B cell (primary cell): ENCODE data around the gene ZMYM2. TPM values are rescaled to one million over a fixed set of nuclear protein-coding genes. Genes with fewer than 3 reads are reported as not detected.

ENCODE experiments used
- ATAC-seq: fragments of 200-7000 bp; cut with Tn5 transposase; one replicate; pipeline ENCODE4 v1.10.0; 2021; ENCODE audit warnings: low read depth, mild to moderate bottlenecking, moderate number of reproducible peaks, moderate library complexity
- CTCF ChIA-PET: fragments of 350-600 bp; sonication (Branson Sonifier 250); formaldehyde crosslinking; loops from one replicate; lab custom pipeline; 2021; ENCODE audit warnings: antibody characterized with exemption, inconsistent platforms; lab: Charles Lee
- POLR2A ChIA-PET: fragments of 350-600 bp; sonication (Branson Sonifier 250); formaldehyde crosslinking; loops from one replicate; lab custom pipeline; 2021; ENCODE audit warnings: antibody characterized with exemption; lab: Charles Lee
- DNase-seq: peaks from one replicate; pipeline ENCODE4 v3.0.0; 2013
- H2AFZ ChIP-seq: 2 replicates; pipeline ENCODE4 v1.6.1; 2012; ENCODE audit warnings: mild to moderate bottlenecking, low read depth, low read length; ENCODE audit not compliant: insufficient read depth, poor library complexity, severe bottlenecking
- H3K27ac ChIP-seq, 2 donors: 1 replicate in 1 of 2; 2 replicates in 1 of 2; pipeline ENCODE4 v1.5.1; 2012 to 2013; ENCODE audit warnings: low read length in 2 of 2, mild to moderate bottlenecking in 2 of 2, moderate library complexity in 1 of 2
- H3K27me3 ChIP-seq, 4 experiments: fragments of 200-600 bp in 1 of 4; sonication (generic) in 1 of 4; replicated peaks in 1 of 4; 1 replicate in 2 of 4; 2 replicates in 2 of 4; pipeline versions ENCODE4 v1.6.1 to v1.7.0; 2013 to 2016; ENCODE audit warnings: low read length in 3 of 4, mild to moderate bottlenecking in 2 of 4, mixed read lengths in 1 of 4, moderate library complexity in 1 of 4; ENCODE audit not compliant: insufficient read depth in 4 of 4, control insufficient read depth in 3 of 4; ENCODE audit errors: control extremely low read depth in 1 of 4
- H3K36me3 ChIP-seq, 2 experiments: replicated peaks in 1 of 2; 1 replicate in 1 of 2; 2 replicates in 1 of 2; pipeline versions ENCODE4 v1.6.1 to v1.7.1; 2013; ENCODE audit warnings: low read length in 1 of 2; ENCODE audit not compliant: insufficient read depth in 2 of 2, control insufficient read depth in 1 of 2; ENCODE audit errors: control extremely low read depth in 1 of 2, extremely low read depth in 1 of 2
- H3K4me1 ChIP-seq, 2 donors: fragments of 200-600 bp in 1 of 2; sonication (generic) in 1 of 2; 1 replicate in 1 of 2; 2 replicates in 1 of 2; pipeline versions ENCODE4 v1.5.1 to v1.6.1; 2013 to 2017; ENCODE audit warnings: low read length in 2 of 2; ENCODE audit not compliant: control insufficient read depth in 2 of 2, insufficient read depth in 2 of 2
- H3K4me2 ChIP-seq: replicated peaks from 2 replicates; pipeline ENCODE3; 2012; ENCODE audit warnings: mild to moderate bottlenecking, low read depth, low read length; ENCODE audit not compliant: poor library complexity, severe bottlenecking
- H3K4me3 ChIP-seq, 5 experiments: fragments of 200-600 bp in 1 of 5; sonication (generic) in 1 of 5; 1 replicate in 3 of 5; 2 replicates in 2 of 5; pipeline versions ENCODE4 v1.5.1 to v1.7.0; 2011 to 2016; ENCODE audit warnings: low read length in 4 of 5, mild to moderate bottlenecking in 4 of 5, low read depth in 2 of 5, control low read depth in 1 of 5, moderate library complexity in 1 of 5; ENCODE audit not compliant: insufficient read depth in 1 of 5; ENCODE audit errors: control extremely low read depth in 1 of 5, extremely low read depth in 1 of 5
- H3K79me2 ChIP-seq: fragments of 200-600 bp; sonication (generic); one replicate; pipeline ENCODE4 v1.6.0; 2016; ENCODE audit warnings: low read length; ENCODE audit not compliant: control insufficient read depth, insufficient read depth
- H3K9ac ChIP-seq: fragments of 200-600 bp; sonication (generic); 2 replicates; pipeline ENCODE4 v1.6.1; 2017; ENCODE audit warnings: mild to moderate bottlenecking, low read length, moderate library complexity
- H3K9me3 ChIP-seq, 3 donors: one replicate each; pipeline versions ENCODE4 v1.6.1 to v1.7.1; 2013; ENCODE audit warnings: low read length in 2 of 3; ENCODE audit not compliant: control insufficient read depth in 2 of 3, insufficient read depth in 1 of 3; ENCODE audit errors: control extremely low read depth in 1 of 3
- H4K20me1 ChIP-seq: 2 replicates; pipeline ENCODE4 v1.6.0; 2012; ENCODE audit warnings: mild to moderate bottlenecking, low read length; ENCODE audit not compliant: insufficient read depth, control insufficient read depth, poor library complexity, severe bottlenecking
- H3K27ac Mint-ChIP-seq: one replicate; pipeline ENCODE4 v1.8.0; 2021; ENCODE audit warnings: mixed read lengths
- H3K27me3 Mint-ChIP-seq: one replicate; pipeline ENCODE4 v1.8.0; 2021; ENCODE audit warnings: mixed read lengths
- H3K4me1 Mint-ChIP-seq: one replicate; pipeline ENCODE4 v1.8.0; 2021; ENCODE audit warnings: mixed read lengths
- H3K4me3 Mint-ChIP-seq: one replicate; pipeline ENCODE4 v1.8.0; 2021; ENCODE audit warnings: mixed read lengths
- H3K9me3 Mint-ChIP-seq: one replicate; pipeline ENCODE4 v1.8.0; 2022; ENCODE audit warnings: mixed read lengths; ENCODE audit not compliant: insufficient read depth
- EZH2 ChIP-seq: IDR thresholded peaks from 2 replicates; pipeline ENCODE4 v1.6.1; 2012; ENCODE audit warnings: borderline replicate concordance, low read depth, mild to moderate bottlenecking, moderate library complexity, low read length; ENCODE audit not compliant: insufficient read depth, poor library complexity, severe bottlenecking
- WGBS: methylation state at CpG from one replicate; pipeline ENCODE4 v1.1.5; 2013; ENCODE audit warnings: missing lambda C conversion rate; ENCODE audit not compliant: insufficient coverage; 5-methylcytosine and 5-hydroxymethylcytosine counted together
- intact Hi-C: fragments of 100-400 bp; cut with micrococcal nuclease; formaldehyde crosslinking; loops from one replicate; pipeline ENCODE4 v1.10.0; 2022
- polyA plus RNA-seq: library from polyadenylated mRNA; depleted of rRNA; stranded (reverse); fragments of >200 nt; gene quantifications from 2 replicates; pipeline ENCODE4 v1.2.3, GENCODE V29; 2012
- total RNA-seq, 2 donors: library from RNA; stranded (reverse); fragments of 120-200 nt in 1 of 2; gene quantifications; 1 replicate in 1 of 2; 2 replicates in 1 of 2; pipeline versions ENCODE4 v1.2.3 to v1.2.4, GENCODE V29; 2013 to 2022
- TF ChIP-seq, protein P1 (sequence below): fragments of 200-600 bp; IDR thresholded peaks from one replicate; pipeline ENCODE4 v1.8.0; 2022; ENCODE audit warnings: antibody characterized with exemption, mild to moderate bottlenecking

Gene ZMYM2
- total and polyA plus RNA-seq, 2 donors (not counting 1 experiment from before 2014, with no cell fraction given) = 21.7 to 131 TPM

DNA sequence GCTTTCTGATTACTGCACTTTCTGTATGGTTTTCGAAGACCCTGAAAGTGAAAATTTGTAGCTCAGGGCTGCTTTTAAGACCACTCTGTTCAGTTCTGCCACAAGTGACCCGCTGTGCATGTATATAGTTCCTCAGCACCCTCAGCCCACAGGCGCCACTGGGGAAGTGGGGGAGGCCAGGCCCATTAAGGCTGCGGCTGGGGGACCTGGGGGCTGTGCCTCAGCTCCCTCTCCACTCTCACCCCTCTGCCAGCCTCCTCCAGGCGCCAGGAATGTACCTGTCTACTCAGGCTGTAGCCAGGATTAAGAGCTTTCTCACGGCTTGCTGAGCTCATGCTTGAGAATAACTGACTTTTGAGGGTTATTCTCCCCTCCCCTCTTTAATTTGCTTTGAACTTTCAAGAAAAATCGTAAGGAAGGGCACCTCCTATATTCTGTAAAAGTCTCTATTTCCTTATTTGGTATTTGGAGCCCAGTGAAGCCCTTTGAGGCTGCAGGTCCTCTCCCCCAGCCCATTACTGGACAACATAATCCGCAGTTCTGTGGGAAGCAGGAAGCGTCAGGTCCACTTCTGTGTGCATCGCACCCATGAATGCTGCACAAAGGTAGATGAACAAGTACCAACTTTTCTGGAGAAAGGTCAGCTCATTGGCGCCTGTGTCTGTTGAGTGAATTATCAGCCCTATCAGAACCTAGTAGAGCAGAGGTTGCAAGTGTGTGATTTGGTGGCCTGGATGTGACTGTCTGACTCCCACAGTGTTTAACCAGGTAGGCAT is 172.7 kb downstream of the ZMYM2 start:
- H3K9me3 ChIP-seq = peaks cover 0 to 10% (median 1%) of the 10 kb centered on the region in 3 donors
- POLR2A ChIA-PET = no interaction called here
- no peak overlapping the region for H3K9ac ChIP-seq
- H3K4me2 ChIP-seq = no peak overlapping the region
- 81% methylated on average over 8 of the region's 11 CpGs for WGBS
- no peaks in the 10 kb centered on the region for H3K36me3 ChIP-seq
- ATAC-seq (no peak), DNase-seq (no peak)
- CTCF ChIA-PET = no interaction called here
- no peak for TF ChIP-seq EZH2
- TF ChIP-seq, protein P1, sequence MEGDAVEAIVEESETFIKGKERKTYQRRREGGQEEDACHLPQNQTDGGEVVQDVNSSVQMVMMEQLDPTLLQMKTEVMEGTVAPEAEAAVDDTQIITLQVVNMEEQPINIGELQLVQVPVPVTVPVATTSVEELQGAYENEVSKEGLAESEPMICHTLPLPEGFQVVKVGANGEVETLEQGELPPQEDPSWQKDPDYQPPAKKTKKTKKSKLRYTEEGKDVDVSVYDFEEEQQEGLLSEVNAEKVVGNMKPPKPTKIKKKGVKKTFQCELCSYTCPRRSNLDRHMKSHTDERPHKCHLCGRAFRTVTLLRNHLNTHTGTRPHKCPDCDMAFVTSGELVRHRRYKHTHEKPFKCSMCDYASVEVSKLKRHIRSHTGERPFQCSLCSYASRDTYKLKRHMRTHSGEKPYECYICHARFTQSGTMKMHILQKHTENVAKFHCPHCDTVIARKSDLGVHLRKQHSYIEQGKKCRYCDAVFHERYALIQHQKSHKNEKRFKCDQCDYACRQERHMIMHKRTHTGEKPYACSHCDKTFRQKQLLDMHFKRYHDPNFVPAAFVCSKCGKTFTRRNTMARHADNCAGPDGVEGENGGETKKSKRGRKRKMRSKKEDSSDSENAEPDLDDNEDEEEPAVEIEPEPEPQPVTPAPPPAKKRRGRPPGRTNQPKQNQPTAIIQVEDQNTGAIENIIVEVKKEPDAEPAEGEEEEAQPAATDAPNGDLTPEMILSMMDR = no peak
- peaks cover 0 to 72% (median 31%) of the 10 kb centered on the region in 4 experiments for H3K27me3 ChIP-seq
- H3K79me2 ChIP-seq = no peaks in the 10 kb centered on the region
- Mint-ChIP-seq H3K4me3 (no peak overlapping the region), H3K4me1 (peaks cover 8% of the 10 kb centered on the region), H3K27me3 (peaks cover 13% of the 10 kb centered on the region), H3K27ac (no peak overlapping the region), H3K9me3 (no peaks in the 10 kb centered on the region)
- no peak overlapping the region for H2AFZ ChIP-seq
- H3K4me1 ChIP-seq = peaks cover 20 to 31% of the 10 kb centered on the region in 2 donors
- H3K4me3 ChIP-seq = no peak overlapping the region
- no peak overlapping the region for H3K27ac ChIP-seq
- no peaks in the 10 kb centered on the region for H4K20me1 ChIP-seq
- intact Hi-C loops = no loop called here

DNA sequence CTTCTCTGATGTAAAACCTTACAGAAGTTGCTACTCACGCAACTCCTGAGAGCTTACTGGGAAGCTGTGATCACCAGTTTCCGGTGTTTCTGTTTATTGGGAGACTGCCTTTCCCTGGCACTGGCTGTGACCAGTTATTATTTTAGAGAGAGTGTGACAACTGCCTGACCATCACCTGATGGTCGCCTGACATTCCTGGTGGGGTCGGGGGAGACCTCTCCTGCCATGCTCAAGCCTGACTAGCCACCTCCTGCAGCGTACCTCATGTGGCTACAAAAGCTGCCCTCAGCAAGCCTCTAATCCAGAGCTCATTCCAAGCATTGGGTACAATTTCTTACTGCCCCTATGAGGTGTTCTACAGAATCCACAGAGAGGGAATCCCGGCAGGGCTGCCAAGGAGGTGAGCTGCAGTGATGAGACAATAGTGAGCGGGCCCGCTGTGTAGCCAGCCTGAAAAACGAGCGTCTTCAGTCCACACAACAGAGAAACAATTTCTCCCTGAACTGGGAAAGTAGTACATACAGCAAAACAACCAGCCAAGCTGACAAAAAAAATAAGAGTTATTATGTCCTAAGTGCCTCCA is 173.6 kb downstream of the ZMYM2 start:
- no peaks in the 10 kb centered on the region for H3K9me3 Mint-ChIP-seq
- H3K4me3 ChIP-seq = no peak overlapping the region
- intact Hi-C loops = no loop called here
- 96% methylated on average over 5 of the region's 10 CpGs for WGBS
- TF ChIP-seq, protein P1 = no peak
- TF ChIP-seq EZH2 = no peak
- ATAC-seq (no peak), DNase-seq (no peak)
- no peaks in the 10 kb centered on the region for H3K79me2 ChIP-seq
- peaks cover 18% of the 10 kb centered on the region for H3K27me3 Mint-ChIP-seq
- no peak overlapping the region for H3K9ac ChIP-seq
- H3K27ac Mint-ChIP-seq = no peak overlapping the region
- H3K4me2 ChIP-seq = no peak overlapping the region
- H2AFZ ChIP-seq = no peak overlapping the region
- H3K27me3 ChIP-seq = peaks cover 0 to 72% (median 33%) of the 10 kb centered on the region in 4 experiments
- POLR2A ChIA-PET = no interaction called here
- H3K4me3 Mint-ChIP-seq = no peak overlapping the region
- H3K9me3 ChIP-seq = peaks cover 0 to 10% (median 1%) of the 10 kb centered on the region in 3 donors
- H3K36me3 ChIP-seq = no peaks in the 10 kb centered on the region
- H3K4me1 Mint-ChIP-seq = peaks cover 13% of the 10 kb centered on the region
- peaks cover 24 to 33% of the 10 kb centered on the region in 2 donors for H3K4me1 ChIP-seq
- H4K20me1 ChIP-seq = no peaks in the 10 kb centered on the region
- no peak overlapping the region for H3K27ac ChIP-seq
- CTCF ChIA-PET = interaction anchor here (0.8 kb wide), 1 partner anchor 30 kb away, joined by 3 read pairs; no protein-coding TSS in a partner anchor
